Activated naive CD4-positive, alpha-beta T cell treated with anti-CD3 and anti-CD28 coated beads for 36 hours (primary cell): ENCODE measurements around the gene CREBRF. TPM values are rescaled to one million over a fixed set of nuclear protein-coding genes. Genes with fewer than 3 reads are reported as not detected.
"Not testable (repeated sequence)": the region's sequence is repeated elsewhere in the genome, so short reads cannot be mapped to it uniquely, and the experiment has no call there.

Experiments used
- CTCF ChIA-PET: fragments of 350-600 bp; sonication (Branson Sonifier 250); formaldehyde crosslinking; loops from one replicate; lab custom pipeline; 2021; ENCODE audit warnings: antibody characterized with exemption; lab: Charles Lee
- DNase-seq: peaks from one replicate; pipeline ENCODE4 v3.0.0-alpha.2; 2020
- H3K27ac Mint-ChIP-seq: one replicate; pipeline ENCODE4 v1.8.0; 2021; ENCODE audit warnings: mild to moderate bottlenecking, mixed read lengths
- H3K27me3 Mint-ChIP-seq: one replicate; pipeline ENCODE4 v1.8.0; 2021; ENCODE audit warnings: low read depth, mixed read lengths
- H3K36me3 Mint-ChIP-seq: one replicate; pipeline ENCODE4 v1.8.0; 2021; ENCODE audit warnings: low read depth, mixed read lengths
- H3K4me1 Mint-ChIP-seq: one replicate; pipeline ENCODE4 v1.8.0; 2021; ENCODE audit warnings: low read depth, mixed read lengths
- H3K4me3 Mint-ChIP-seq: one replicate; pipeline ENCODE4 v1.8.0; 2021; ENCODE audit warnings: mild to moderate bottlenecking, moderate library complexity, mixed read lengths
- H3K9me3 Mint-ChIP-seq: one replicate; pipeline ENCODE4 v1.8.0; 2021; ENCODE audit warnings: mixed read lengths
- intact Hi-C: fragments of 100-400 bp; cut with micrococcal nuclease; formaldehyde crosslinking; loops from one replicate; pipeline ENCODE4 v1.15.1; 2023
- total RNA-seq, 2 experiments: library from RNA; stranded (reverse); gene quantifications; one replicate each; pipeline ENCODE4 v1.2.3, GENCODE V29; 2021

The CREBRF gene
- total RNA-seq, 2 experiments from 2014 or later, result 17.0 to 18.3 TPM

- H3K4me3 Mint-ChIP-seq, result no peak overlapping the region
- H3K36me3 Mint-ChIP-seq, result no peaks in the 10 kb centered on the region
- H3K9me3 Mint-ChIP-seq, result no peaks in the 10 kb centered on the region
- CTCF ChIA-PET, result interaction anchor here (0.6 to 0.9 kb wide), 2 partner anchors 41 to 46 kb away, joined by 3 to 5 read pairs; no protein-coding TSS in a partner anchor
- H3K27me3 Mint-ChIP-seq, result no peaks in the 10 kb centered on the region
- intact Hi-C loops, result no loop called here
- H3K27ac Mint-ChIP-seq, result no peak overlapping the region
- H3K4me1 Mint-ChIP-seq, result peaks cover 22% of the 10 kb centered on the region
- no peak for DNase-seq
Observed at GRCh38 chr5:173041881-173042762, 14.0 kb upstream of the CREBRF start.

DNA sequence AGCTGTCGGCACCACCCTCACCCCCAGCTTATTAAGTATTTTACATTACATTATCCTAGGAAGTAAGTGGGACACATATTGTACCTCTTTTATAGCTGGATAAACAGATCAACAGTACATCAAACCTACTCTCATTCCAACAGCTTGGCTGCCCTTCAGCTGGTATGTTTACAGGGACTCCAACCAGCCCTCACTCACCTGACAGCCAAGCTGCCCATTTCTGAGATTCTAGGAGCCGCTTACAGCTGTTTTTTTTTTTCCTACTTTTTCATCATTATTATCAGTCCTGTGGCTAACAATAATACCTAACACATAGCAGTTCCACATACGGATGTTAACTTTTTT is 13.4 kb upstream of the CREBRF start:
- Mint-ChIP-seq H3K9me3 (no peaks in the 10 kb centered on the region), H3K36me3 (no peaks in the 10 kb centered on the region), H3K27ac (no peak overlapping the region), H3K27me3 (no peaks in the 10 kb centered on the region), H3K4me1 (peaks cover 20% of the 10 kb centered on the region), H3K4me3 (no peak overlapping the region)
- CTCF ChIA-PET, result interaction anchor here (0.6 to 0.9 kb wide), 3 partner anchors 11 to 47 kb away, joined by 3 to 5 read pairs (median 4); no protein-coding TSS in a partner anchor
- intact Hi-C loops, result no loop called here
- no peak for DNase-seq

DNA sequence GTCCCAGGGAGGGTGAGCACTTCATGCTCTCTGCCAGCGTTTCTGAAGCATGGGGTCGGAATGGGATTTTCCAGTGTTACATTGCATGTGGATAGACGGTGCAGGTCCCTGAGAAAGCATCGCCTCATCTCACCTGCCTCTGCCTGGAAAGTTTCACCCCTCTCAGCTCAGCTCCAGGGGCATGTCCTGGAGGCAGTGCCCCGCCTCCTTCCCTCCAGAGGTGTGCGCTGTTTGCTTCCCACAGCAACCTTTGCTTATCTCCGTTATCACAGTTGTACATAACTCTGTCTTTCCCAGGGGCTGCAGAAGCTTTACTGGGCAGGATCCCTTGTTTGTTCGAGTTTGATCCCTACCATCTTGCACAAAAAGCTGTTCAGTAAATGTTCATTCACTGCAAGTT is 10.7 kb upstream of the CREBRF start:
- H3K4me3 Mint-ChIP-seq, result no peak overlapping the region
- H3K27me3 Mint-ChIP-seq, result no peaks in the 10 kb centered on the region
- DNase-seq, result no peak
- intact Hi-C loops, result no loop called here
- H3K4me1 Mint-ChIP-seq, result no peaks in the 10 kb centered on the region
- no peaks in the 10 kb centered on the region for H3K9me3 Mint-ChIP-seq
- CTCF ChIA-PET, result no interaction called here
- no peaks in the 10 kb centered on the region for H3K36me3 Mint-ChIP-seq
- no peak overlapping the region for H3K27ac Mint-ChIP-seq

DNA sequence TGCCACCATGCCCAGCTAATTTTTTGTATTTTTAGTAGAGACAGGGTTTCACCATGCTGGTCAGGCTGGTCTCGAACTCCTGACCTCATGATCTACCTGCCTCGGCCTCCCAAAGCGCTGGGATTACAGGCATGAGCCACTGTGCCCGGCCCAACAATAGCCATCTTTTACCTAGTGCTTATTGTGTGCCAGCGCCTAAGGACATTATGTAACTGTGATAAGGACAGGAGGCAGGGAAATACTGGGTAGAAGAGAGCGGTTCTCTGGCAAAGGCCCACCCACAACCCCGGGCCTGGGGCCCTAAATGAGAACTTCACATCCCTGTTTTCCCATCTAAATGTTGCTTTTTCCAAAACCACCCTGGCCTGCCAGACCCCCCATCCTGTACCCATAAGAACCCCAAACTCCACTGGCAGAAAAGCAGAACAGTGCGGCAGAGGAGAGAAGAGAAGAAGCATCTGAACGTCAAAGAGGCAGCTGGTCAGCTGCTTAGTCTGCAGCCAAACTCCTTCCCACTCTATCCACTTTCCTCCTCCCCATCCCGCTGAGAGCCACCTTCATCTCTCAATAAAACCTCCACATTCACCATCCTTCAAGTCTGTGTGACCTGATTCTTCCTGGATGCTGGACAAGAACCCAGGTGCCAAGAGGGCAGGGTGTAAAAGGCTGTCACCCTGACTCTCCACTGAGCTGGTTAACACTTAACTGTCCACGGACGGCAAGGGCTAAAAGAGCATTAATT is 8.9 kb upstream of the CREBRF start:
- DNase-seq, CTCF ChIA-PET, intact Hi-C loops, H3K4me3 Mint-ChIP-seq, H3K27ac Mint-ChIP-seq, H3K27me3 Mint-ChIP-seq, H3K36me3 Mint-ChIP-seq, H3K4me1 Mint-ChIP-seq, H3K9me3 Mint-ChIP-seq: not testable (repeated sequence)

DNA sequence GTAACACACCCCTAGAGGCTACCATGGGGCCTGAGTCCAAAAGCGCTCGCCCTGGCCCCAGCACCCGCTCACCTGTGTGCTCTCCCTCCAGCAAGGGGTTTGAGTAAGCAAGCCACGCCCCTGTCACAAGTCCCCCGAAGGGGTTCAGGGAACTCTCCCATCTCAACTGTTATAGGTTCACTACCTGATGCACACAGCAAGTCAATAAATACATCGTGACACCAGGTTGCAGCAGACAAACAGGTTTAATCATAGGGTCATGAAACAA is 8.4 kb upstream of the CREBRF start:
- intact Hi-C loops, result no loop called here
- CTCF ChIA-PET, result no interaction called here

DNA sequence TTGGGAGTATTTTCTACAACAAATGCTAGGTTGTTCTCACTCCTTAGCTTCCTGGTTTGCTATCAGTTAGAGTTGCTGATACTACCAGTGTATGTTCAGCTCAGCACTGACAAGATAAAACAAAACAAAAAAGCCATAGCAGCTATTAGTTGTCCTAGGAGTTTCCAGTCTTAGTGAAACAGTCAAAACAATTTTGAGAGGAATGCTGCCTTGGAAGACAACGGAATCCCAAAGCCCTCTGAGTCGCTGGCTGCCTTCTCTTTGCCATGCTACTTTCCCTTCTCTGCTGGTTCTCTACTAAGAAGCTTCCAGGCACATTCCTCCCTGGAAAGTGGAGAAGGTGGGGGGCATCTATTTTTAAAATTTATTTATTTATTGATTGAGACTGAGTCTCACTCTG is 5.4 kb upstream of the CREBRF start:
- intact Hi-C loops, result no loop called here
- CTCF ChIA-PET, result interaction anchor here (0.7 kb wide), 1 partner anchor 67 kb away, joined by 3 read pairs; the partner anchor contains the start of gene ATP6V0E1
- no peak overlapping the region for H3K4me3 Mint-ChIP-seq
- H3K27ac Mint-ChIP-seq, result no peak overlapping the region
- no peaks in the 10 kb centered on the region for H3K9me3 Mint-ChIP-seq
- peaks cover 24% of the 10 kb centered on the region for H3K4me1 Mint-ChIP-seq
- DNase-seq, result no peak
- H3K27me3 Mint-ChIP-seq, result no peaks in the 10 kb centered on the region
- no peaks in the 10 kb centered on the region for H3K36me3 Mint-ChIP-seq

More for the DNA sequence above, 8.4 kb upstream of the CREBRF start:
- Mint-ChIP-seq H3K27me3 (no peaks in the 10 kb centered on the region), H3K27ac (no peak overlapping the region), H3K4me3 (no peak overlapping the region), H3K4me1 (peaks cover under 1% of the 10 kb centered on the region), H3K9me3 (no peaks in the 10 kb centered on the region), H3K36me3 (no peaks in the 10 kb centered on the region)
- DNase-seq, result no peak

DNA sequence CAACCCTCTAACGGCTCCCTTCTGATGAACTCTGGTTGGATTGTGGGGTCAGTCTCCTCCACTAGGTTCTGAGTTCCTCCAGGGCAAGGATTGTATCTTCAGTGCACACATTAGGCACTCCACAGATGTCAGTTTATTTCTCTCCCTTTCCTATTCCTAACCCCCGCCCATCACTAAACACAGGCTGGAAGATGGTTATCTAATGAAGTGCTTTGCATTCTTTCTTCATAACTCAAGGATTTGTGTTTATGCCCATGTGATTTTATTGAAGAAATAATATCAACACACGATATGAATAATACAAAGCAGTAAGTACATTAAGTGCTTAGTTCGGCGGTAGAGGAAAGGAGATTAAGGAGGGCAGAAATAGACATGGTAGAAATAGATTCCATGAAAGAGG is 4.4 kb upstream of the CREBRF start:
- Mint-ChIP-seq H3K4me1 (peaks cover 24% of the 10 kb centered on the region), H3K27me3 (no peaks in the 10 kb centered on the region), H3K27ac (no peak overlapping the region), H3K4me3 (no peak overlapping the region), H3K9me3 (no peaks in the 10 kb centered on the region), H3K36me3 (no peaks in the 10 kb centered on the region)
- intact Hi-C loops, result no loop called here
- CTCF ChIA-PET, result no interaction called here
- no peak for DNase-seq

- no peak overlapping the region for H3K27ac Mint-ChIP-seq
- CTCF ChIA-PET, result interaction anchor here (0.6 to 1.2 kb wide), 3 partner anchors 10 to 69 kb away, joined by 4 to 8 read pairs (median 4); partner anchors contain the start of gene ATP6V0E1
- no peaks in the 10 kb centered on the region for H3K36me3 Mint-ChIP-seq
- H3K4me1 Mint-ChIP-seq, result peaks cover 24% of the 10 kb centered on the region
- no peak for DNase-seq
- H3K27me3 Mint-ChIP-seq, result no peaks in the 10 kb centered on the region
- intact Hi-C loops, result no loop called here
- no peak overlapping the region for H3K4me3 Mint-ChIP-seq
- H3K9me3 Mint-ChIP-seq, result no peaks in the 10 kb centered on the region
Observed at GRCh38 chr5:173053041-173053440, 3.1 kb upstream of the CREBRF start.

GRCh38 chr5:173055042-173055721 is 970 bp upstream of the CREBRF start:
- DNase-seq, result no peak
- no peaks in the 10 kb centered on the region for H3K27me3 Mint-ChIP-seq
- no peaks in the 10 kb centered on the region for H3K9me3 Mint-ChIP-seq
- H3K36me3 Mint-ChIP-seq, result no peaks in the 10 kb centered on the region
- peak overlapping the region; percentile 89 for H3K4me3 Mint-ChIP-seq
- intact Hi-C loops, result loop anchor here (5.0 kb wide), 1 partner anchor 223 kb away; the partner anchor contains the start of gene ERGIC1
- peak overlapping the region; percentile 92 for H3K27ac Mint-ChIP-seq
- CTCF ChIA-PET, result no interaction called here
- peaks cover 31% of the 10 kb centered on the region for H3K4me1 Mint-ChIP-seq

- no peaks in the 10 kb centered on the region for H3K27me3 Mint-ChIP-seq
Observed at GRCh38 chr5:173055722-173055982, 500 bp upstream of the CREBRF start.

DNA sequence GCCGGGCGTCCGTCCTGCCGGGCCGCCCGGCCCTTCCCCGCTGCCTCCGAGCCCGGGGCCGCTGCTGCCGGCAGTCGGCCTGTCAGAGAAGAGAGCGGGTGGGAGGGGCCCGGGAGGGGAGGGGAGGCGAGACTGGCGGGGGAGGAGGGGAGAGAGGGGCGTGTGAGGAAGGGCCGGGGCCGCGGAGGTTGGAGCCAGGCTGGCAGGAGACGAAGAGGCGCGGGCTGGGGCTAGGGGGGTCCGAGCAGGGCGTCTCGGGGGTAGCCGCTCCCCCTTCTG is 570 bp downstream of the CREBRF start:
- intact Hi-C loops, result loop anchor here (1.0 to 5.0 kb wide), 13 partner anchors 9 to 882 kb away; partner anchors contain the start of genes BNIP1, BOD1, CPEB4 and ERGIC1
- H3K4me1 Mint-ChIP-seq, result peaks cover 45% of the 10 kb centered on the region
- no peak for DNase-seq
- H3K27me3 Mint-ChIP-seq, result no peaks in the 10 kb centered on the region
- H3K4me3 Mint-ChIP-seq, result peak overlapping the region; percentile 91
- H3K9me3 Mint-ChIP-seq, result no peaks in the 10 kb centered on the region
- H3K27ac Mint-ChIP-seq, result peak overlapping the region; percentile 97
- CTCF ChIA-PET, result interaction anchor here (0.7 to 2.3 kb wide), 7 partner anchors 17 to 88 kb away, joined by 3 to 20 read pairs (median 4); partner anchors contain the start of gene ATP6V0E1
- H3K36me3 Mint-ChIP-seq, result no peaks in the 10 kb centered on the region

More at GRCh38 chr5:173055722-173055982, 500 bp upstream of the CREBRF start:
- CTCF ChIA-PET, result no interaction called here
- Mint-ChIP-seq H3K36me3 (no peaks in the 10 kb centered on the region), H3K4me3 (peak overlapping the region; percentile 89), H3K4me1 (peaks cover 35% of the 10 kb centered on the region), H3K9me3 (no peaks in the 10 kb centered on the region), H3K27ac (peak overlapping the region; percentile 92)
- intact Hi-C loops, result loop anchor here (5.0 kb wide), 1 partner anchor 223 kb away; the partner anchor contains the start of gene ERGIC1
- peak; percentile 30 for DNase-seq
